GM12873 (cell line): Measurements from ENCODE around the gene RAB5B.

Experiments
- TF ChIP-seq, protein P1 (sequence below): IDR thresholded peaks from 2 replicates; pipeline ENCODE4 v1.5.1; 2012; ENCODE audit warnings: low read depth, mild to moderate bottlenecking, moderate library complexity, low read length, control low read depth; ENCODE audit not compliant: insufficient read depth; ENCODE audit errors: missing control alignments

The RAB5B gene

DNA sequence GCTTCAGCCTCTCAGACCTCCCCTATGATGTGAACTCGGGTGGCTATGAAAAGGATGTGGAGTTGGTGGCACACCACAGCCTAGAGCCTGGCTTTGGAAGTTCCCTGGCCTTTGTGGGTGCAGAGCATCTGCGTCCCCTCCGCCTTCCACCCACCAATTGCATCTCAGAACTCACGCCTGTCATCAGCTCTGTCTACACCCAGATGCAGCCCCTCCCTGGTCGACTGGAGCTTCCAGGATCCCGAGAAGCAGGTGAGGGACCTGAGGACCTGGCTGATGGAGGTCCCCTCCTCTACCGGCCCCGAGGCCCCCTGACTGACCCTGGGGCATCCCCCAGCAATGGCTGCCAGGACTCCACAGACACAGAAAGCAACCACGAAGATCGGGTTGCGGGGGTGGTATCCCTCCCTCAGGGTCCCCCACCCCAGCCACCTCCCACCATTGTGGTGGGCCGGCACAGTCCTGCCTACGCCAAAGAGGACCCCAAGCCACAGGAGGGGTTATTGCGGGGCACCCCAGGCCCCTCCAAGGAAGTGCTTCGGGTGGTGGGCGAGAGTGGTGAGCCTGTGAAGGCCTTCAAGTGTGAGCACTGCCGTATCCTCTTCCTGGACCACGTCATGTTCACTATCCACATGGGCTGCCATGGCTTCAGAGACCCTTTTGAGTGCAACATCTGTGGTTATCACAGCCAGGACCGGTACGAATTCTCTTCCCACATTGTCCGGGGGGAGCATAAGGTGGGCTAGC is 60.9 kb downstream of the RAB5B start:
- TF ChIP-seq, protein P1, sequence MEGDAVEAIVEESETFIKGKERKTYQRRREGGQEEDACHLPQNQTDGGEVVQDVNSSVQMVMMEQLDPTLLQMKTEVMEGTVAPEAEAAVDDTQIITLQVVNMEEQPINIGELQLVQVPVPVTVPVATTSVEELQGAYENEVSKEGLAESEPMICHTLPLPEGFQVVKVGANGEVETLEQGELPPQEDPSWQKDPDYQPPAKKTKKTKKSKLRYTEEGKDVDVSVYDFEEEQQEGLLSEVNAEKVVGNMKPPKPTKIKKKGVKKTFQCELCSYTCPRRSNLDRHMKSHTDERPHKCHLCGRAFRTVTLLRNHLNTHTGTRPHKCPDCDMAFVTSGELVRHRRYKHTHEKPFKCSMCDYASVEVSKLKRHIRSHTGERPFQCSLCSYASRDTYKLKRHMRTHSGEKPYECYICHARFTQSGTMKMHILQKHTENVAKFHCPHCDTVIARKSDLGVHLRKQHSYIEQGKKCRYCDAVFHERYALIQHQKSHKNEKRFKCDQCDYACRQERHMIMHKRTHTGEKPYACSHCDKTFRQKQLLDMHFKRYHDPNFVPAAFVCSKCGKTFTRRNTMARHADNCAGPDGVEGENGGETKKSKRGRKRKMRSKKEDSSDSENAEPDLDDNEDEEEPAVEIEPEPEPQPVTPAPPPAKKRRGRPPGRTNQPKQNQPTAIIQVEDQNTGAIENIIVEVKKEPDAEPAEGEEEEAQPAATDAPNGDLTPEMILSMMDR: no peak

DNA sequence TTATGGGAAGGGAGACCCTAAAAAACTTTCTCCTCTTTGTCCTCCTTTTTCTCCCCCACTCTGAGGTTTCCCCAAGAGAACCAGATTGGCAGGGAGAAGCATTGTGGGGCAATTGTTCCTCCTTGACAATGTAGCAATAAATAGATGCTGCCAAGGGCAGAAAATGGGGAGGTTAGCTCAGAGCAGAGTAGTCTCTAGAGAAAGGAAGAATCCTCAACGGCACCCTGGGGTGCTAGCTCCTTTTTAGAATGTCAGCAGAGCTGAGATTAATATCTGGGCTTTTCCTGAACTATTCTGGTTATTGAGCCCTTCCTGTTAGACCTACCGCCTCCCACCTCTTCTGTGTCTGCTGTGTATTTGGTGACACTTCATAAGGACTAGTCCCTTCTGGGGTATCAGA is 63.3 kb downstream of the RAB5B start:
- TF ChIP-seq, protein P1: no peak

- TF ChIP-seq, protein P1: no peak
Measured at GRCh38 chr12:56038022-56038655, 64.3 kb downstream of the RAB5B start.

- TF ChIP-seq, protein P1: no peak
Measured at GRCh38 chr12:56040151-56040550, 66.3 kb downstream of the RAB5B start.

- TF ChIP-seq, protein P1: no peak
Measured at GRCh38 chr12:56040963-56041551, 67.2 kb downstream of the RAB5B start.

DNA sequence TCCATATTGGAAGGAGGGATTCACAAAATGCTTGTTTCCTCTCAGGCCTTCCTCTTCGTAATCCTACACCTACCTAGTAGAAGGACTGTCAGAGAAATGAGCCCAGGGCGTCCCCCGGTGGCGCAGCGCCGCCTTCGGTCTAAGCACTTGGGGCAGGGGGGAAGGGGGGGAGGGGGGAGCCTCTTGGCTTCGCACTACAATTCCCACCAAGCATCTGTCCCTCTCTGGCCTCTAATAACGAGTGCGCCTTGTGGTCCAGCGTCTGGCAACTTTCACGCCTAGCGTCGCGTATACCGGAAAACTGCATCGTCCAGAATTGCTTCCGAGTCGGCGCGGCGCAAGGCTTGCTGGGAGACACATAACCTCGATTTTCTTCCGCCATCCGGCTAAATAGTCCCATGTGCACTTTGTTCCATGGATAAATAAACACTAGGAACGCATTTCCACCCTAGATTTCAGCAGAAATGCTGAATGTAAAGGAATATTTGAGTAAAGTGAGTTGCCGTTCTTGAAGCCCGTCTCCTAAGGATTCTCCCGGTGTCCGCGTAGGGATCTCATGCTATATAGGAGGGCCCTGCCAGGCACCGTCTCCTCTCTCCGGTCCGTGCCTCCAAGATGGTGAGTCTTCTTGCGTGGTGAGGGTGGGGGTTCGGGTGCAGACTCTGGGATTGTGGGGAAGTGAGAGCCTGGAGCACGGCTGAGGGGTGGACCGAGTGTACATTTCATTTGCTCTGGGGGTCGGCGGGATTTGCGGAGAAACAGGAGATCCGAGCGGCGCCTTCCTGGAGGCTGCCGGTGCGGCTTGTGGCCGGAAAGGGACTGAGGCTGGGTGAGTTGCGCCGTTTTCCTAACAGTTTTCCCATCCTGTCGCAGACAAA is 67.9 kb downstream of the RAB5B start, which contains the start of gene RPS26:
Gene RPS26 (plus strand): TSS at position 367 of the 878 bp plus-strand sequence. CDS start 249 bp downstream, at position 616.
- TF ChIP-seq, protein P1: peak; percentile 64
